Activated naive CD8-positive, alpha-beta T cell treated with anti-CD3 and anti-CD28 coated beads, Interleukin-2, amount 50 U/mL, for 24 hours (primary cell): ENCODE measurements around the gene CABLES2.

Experiments
- ATAC-seq: fragments of 150-1000 bp; cut with Tn5 transposase; one replicate; pipeline ENCODE4 v1.10.0; 2021
- DNase-seq: peaks from one replicate; pipeline ENCODE4 v3.0.0; 2021
- H3K27ac Mint-ChIP-seq: one replicate; pipeline ENCODE4 v1.8.0; 2021; ENCODE audit warnings: mild to moderate bottlenecking, mixed read lengths
- H3K27me3 Mint-ChIP-seq: one replicate; pipeline ENCODE4 v1.8.0; 2021; ENCODE audit warnings: mixed read lengths
- H3K36me3 Mint-ChIP-seq: one replicate; pipeline ENCODE4 v1.8.0; 2021; ENCODE audit warnings: low read depth, mixed read lengths
- H3K4me1 Mint-ChIP-seq: one replicate; pipeline ENCODE4 v1.8.0; 2021; ENCODE audit warnings: mixed read lengths
- H3K4me3 Mint-ChIP-seq: one replicate; pipeline ENCODE4 v1.8.0; 2021; ENCODE audit warnings: mild to moderate bottlenecking, moderate library complexity, mixed read lengths
- H3K9me3 Mint-ChIP-seq: one replicate; pipeline ENCODE4 v1.8.0; 2021; ENCODE audit warnings: mixed read lengths

CABLES2 gene

GRCh38 chr20:62416651-62417637, 9.9 kb upstream of the CABLES2 start:
- no peak overlapping the region for H3K4me3 Mint-ChIP-seq
- H3K36me3 Mint-ChIP-seq, result no peaks in the 10 kb centered on the region
- no peak for DNase-seq
- H3K27me3 Mint-ChIP-seq, result no peaks in the 10 kb centered on the region
- H3K9me3 Mint-ChIP-seq, result no peaks in the 10 kb centered on the region
- H3K27ac Mint-ChIP-seq, result no peak overlapping the region
- H3K4me1 Mint-ChIP-seq, result no peaks in the 10 kb centered on the region
- no peak for ATAC-seq

GRCh38 chr20:62415354-62416111, 8.4 kb upstream of the CABLES2 start:
- Mint-ChIP-seq H3K4me1 (no peaks in the 10 kb centered on the region), H3K27ac (no peak overlapping the region), H3K27me3 (no peaks in the 10 kb centered on the region), H3K4me3 (no peak overlapping the region), H3K36me3 (no peaks in the 10 kb centered on the region), H3K9me3 (no peaks in the 10 kb centered on the region)
- no peak for ATAC-seq
- no peak for DNase-seq

- Mint-ChIP-seq H3K27me3 (no peaks in the 10 kb centered on the region), H3K27ac (no peak overlapping the region), H3K4me1 (peaks cover 8% of the 10 kb centered on the region), H3K9me3 (no peaks in the 10 kb centered on the region), H3K36me3 (no peaks in the 10 kb centered on the region), H3K4me3 (no peak overlapping the region)
- DNase-seq (no peak), ATAC-seq (no peak)
These were observed 6.9 kb upstream of the CABLES2 start for GRCh38 chr20:62413896-62414481.

- Mint-ChIP-seq H3K4me1 (peaks cover 8% of the 10 kb centered on the region), H3K27ac (no peak overlapping the region), H3K4me3 (no peak overlapping the region), H3K9me3 (no peaks in the 10 kb centered on the region), H3K36me3 (no peaks in the 10 kb centered on the region), H3K27me3 (no peaks in the 10 kb centered on the region)
- DNase-seq, result no peak
- no peak for ATAC-seq
These were observed 6.0 kb upstream of the CABLES2 start for GRCh38 chr20:62413025-62413570.

- no peaks in the 10 kb centered on the region for H3K9me3 Mint-ChIP-seq
- no peaks in the 10 kb centered on the region for H3K36me3 Mint-ChIP-seq
- H3K4me3 Mint-ChIP-seq, result no peak overlapping the region
- peaks cover 12% of the 10 kb centered on the region for H3K4me1 Mint-ChIP-seq
- no peak overlapping the region for H3K27ac Mint-ChIP-seq
- ATAC-seq (no peak), DNase-seq (no peak)
- no peaks in the 10 kb centered on the region for H3K27me3 Mint-ChIP-seq
These were observed 5.3 kb upstream of the CABLES2 start for GRCh38 chr20:62412194-62413024.

- H3K27ac Mint-ChIP-seq, result no peak overlapping the region
- no peaks in the 10 kb centered on the region for H3K9me3 Mint-ChIP-seq
- H3K4me3 Mint-ChIP-seq, result no peak overlapping the region
- peaks cover 12% of the 10 kb centered on the region for H3K4me1 Mint-ChIP-seq
- ATAC-seq, result no peak
- no peaks in the 10 kb centered on the region for H3K36me3 Mint-ChIP-seq
- H3K27me3 Mint-ChIP-seq, result no peaks in the 10 kb centered on the region
- no peak for DNase-seq
These were observed 4.6 kb upstream of the CABLES2 start for GRCh38 chr20:62411479-62412193.

GRCh38 chr20:62410746-62411478, 3.8 kb upstream of the CABLES2 start:
- DNase-seq (no peak), ATAC-seq (no peak)
- no peak overlapping the region for H3K4me3 Mint-ChIP-seq
- no peaks in the 10 kb centered on the region for H3K9me3 Mint-ChIP-seq
- H3K27me3 Mint-ChIP-seq, result no peaks in the 10 kb centered on the region
- no peaks in the 10 kb centered on the region for H3K36me3 Mint-ChIP-seq
- no peak overlapping the region for H3K27ac Mint-ChIP-seq
- peaks cover 16% of the 10 kb centered on the region for H3K4me1 Mint-ChIP-seq

GRCh38 chr20:62409931-62410745, 3.1 kb upstream of the CABLES2 start:
- no peaks in the 10 kb centered on the region for H3K9me3 Mint-ChIP-seq
- DNase-seq (peak; percentile 54), ATAC-seq (no peak)
- no peak overlapping the region for H3K27ac Mint-ChIP-seq
- peaks cover 22% of the 10 kb centered on the region for H3K4me1 Mint-ChIP-seq
- no peaks in the 10 kb centered on the region for H3K36me3 Mint-ChIP-seq
- no peak overlapping the region for H3K4me3 Mint-ChIP-seq
- no peaks in the 10 kb centered on the region for H3K27me3 Mint-ChIP-seq

- Mint-ChIP-seq H3K4me3 (no peak overlapping the region), H3K36me3 (no peaks in the 10 kb centered on the region), H3K27ac (no peak overlapping the region), H3K27me3 (no peaks in the 10 kb centered on the region), H3K9me3 (no peaks in the 10 kb centered on the region), H3K4me1 (peaks cover 23% of the 10 kb centered on the region)
- ATAC-seq (no peak), DNase-seq (no peak)
These were observed 2.2 kb upstream of the CABLES2 start for GRCh38 chr20:62409086-62409853.

GRCh38 chr20:62408640-62409039, 1.6 kb upstream of the CABLES2 start:
- ATAC-seq (no peak), DNase-seq (no peak)
- Mint-ChIP-seq H3K9me3 (no peaks in the 10 kb centered on the region), H3K4me3 (no peak overlapping the region), H3K36me3 (no peaks in the 10 kb centered on the region), H3K27me3 (no peaks in the 10 kb centered on the region), H3K4me1 (peaks cover 23% of the 10 kb centered on the region), H3K27ac (no peak overlapping the region)

- H3K27ac Mint-ChIP-seq, result no peak overlapping the region
- no peaks in the 10 kb centered on the region for H3K9me3 Mint-ChIP-seq
- H3K4me3 Mint-ChIP-seq, result peak overlapping the region; percentile 75
- H3K27me3 Mint-ChIP-seq, result no peaks in the 10 kb centered on the region
- H3K4me1 Mint-ChIP-seq, result peaks cover 23% of the 10 kb centered on the region
- ATAC-seq, result no peak
- H3K36me3 Mint-ChIP-seq, result no peaks in the 10 kb centered on the region
- no peak for DNase-seq
These were observed 970 bp upstream of the CABLES2 start for GRCh38 chr20:62408055-62408454.
